Measurements from ENCODE around the gene LCE1D. TPM values are rescaled to one million over a fixed set of nuclear protein-coding genes. Genes with fewer than 3 reads are reported as not detected.
A peak's percentile ranks its signal among the peaks of the same experiment; 100 is the strongest.

The LCE1D gene
- total and polyA plus RNA-seq, 8 donors = not detected

- Histone ChIP-seq H3K4me3 (no peak overlapping the region), H3K27me3 (no peaks in the 10 kb centered on the region), H3K4me1 (no peaks in the 10 kb centered on the region), H3K27ac (no peak overlapping the region), H3K9me3 (no peaks in the 10 kb centered on the region), H3K36me3 (no peaks in the 10 kb centered on the region)
- ATAC-seq (no peak), DNase-seq (no peak)
- intact Hi-C loops (cut with DNase I) = no loop called here
- TF ChIP-seq CTCF (IDR thresholded peaks at IDR 0.05) = no peak
Observed at GRCh38 chr1:152811050-152811449, 14.5 kb downstream of the LCE1D start.

GRCh38 chr1:152811671-152812070, 15.2 kb downstream of the LCE1D start, which contains the start of gene LCE1B:
TSS of gene LCE1B (plus strand) at chr1:152811971. CDS start at chr1:152812447, 476 bp downstream.
- intact Hi-C loops (cut with DNase I) = no loop called here

GRCh38 chr1:152817309-152817708, 20.8 kb downstream of the LCE1D start:
- no peak overlapping the region for H3K27ac ChIP-seq
- no peak overlapping the region for H3K4me3 ChIP-seq
- H3K4me1 ChIP-seq = no peaks in the 10 kb centered on the region
- DNase-seq (no peak), ATAC-seq (no peak)
- no peaks in the 10 kb centered on the region for H3K36me3 ChIP-seq
- no peak for TF ChIP-seq CTCF (IDR thresholded peaks at IDR 0.05)
- intact Hi-C loops (cut with DNase I) = no loop called here
- no peaks in the 10 kb centered on the region for H3K9me3 ChIP-seq
- no peaks in the 10 kb centered on the region for H3K27me3 ChIP-seq

More at GRCh38 chr1:152811671-152812070, 15.2 kb downstream of the LCE1D start, which contains the start of gene LCE1B:
- Histone ChIP-seq H3K9me3 (no peaks in the 10 kb centered on the region), H3K27me3 (no peaks in the 10 kb centered on the region), H3K4me3 (no peak within 1 kb of the TSS), H3K27ac (no peak within 1 kb of the TSS), H3K4me1 (no peaks in the 10 kb centered on the region), H3K36me3 (no peaks in the 10 kb centered on the region)
- ATAC-seq (no peak), DNase-seq (no peak)
- TF ChIP-seq CTCF (IDR thresholded peaks at IDR 0.05) = no peak

- intact Hi-C loops (cut with DNase I) = no loop called here
- ATAC-seq (no peak), DNase-seq (peak in 1 of 4 donors; percentile 11)
- Histone ChIP-seq H3K4me3 (no peak overlapping the region), H3K4me1 (no peaks in the 10 kb centered on the region), H3K27ac (no peak overlapping the region), H3K36me3 (no peaks in the 10 kb centered on the region), H3K9me3 (no peaks in the 10 kb centered on the region), H3K27me3 (peaks cover 0 to 7% of the 10 kb centered on the region in 2 donors)
- no peak for TF ChIP-seq CTCF (IDR thresholded peaks at IDR 0.05)
Observed at GRCh38 chr1:152823294-152823693, 26.8 kb downstream of the LCE1D start.

- H3K36me3 ChIP-seq = no peaks in the 10 kb centered on the region
- no peak for ATAC-seq
- DNase-seq = no peak
Observed at GRCh38 chr1:152824964-152825363, 28.4 kb downstream of the LCE1D start.

More at GRCh38 chr1:152824964-152825363, 28.4 kb downstream of the LCE1D start:
- H3K4me1 ChIP-seq = no peaks in the 10 kb centered on the region
- H3K4me3 ChIP-seq = no peak overlapping the region
- no peak for TF ChIP-seq CTCF (IDR thresholded peaks at IDR 0.05)
- intact Hi-C loops (cut with DNase I) = no loop called here
- peaks cover 0 to 14% of the 10 kb centered on the region in 2 donors for H3K27me3 ChIP-seq
- no peaks in the 10 kb centered on the region for H3K9me3 ChIP-seq
- no peak overlapping the region for H3K27ac ChIP-seq
